MM.1S (cell line): ENCODE results near the gene DHRS7B.
"Not testable (repeated sequence)": the region's sequence is repeated elsewhere in the genome, so short reads cannot be mapped to it uniquely, and the experiment has no call there.

ENCODE experiments used
- CTCF ChIP-seq: fragments of 300-600 bp; sonication (generic); IDR thresholded peaks from 2 replicates; pipeline ENCODE4 v1.5.1; 2016; ENCODE audit warnings: antibody characterized with exemption, low read length, mixed read lengths
- EZH2 ChIP-seq: fragments of 300-600 bp; sonication (generic); optimal IDR thresholded peaks from 2 replicates; pipeline ENCODE3; 2017; ENCODE audit warnings: low read depth, mild to moderate bottlenecking, antibody characterized with exemption, low read length, mixed read lengths

- TF ChIP-seq CTCF, EZH2: not testable (repeated sequence)
Observed at GRCh38 chr17:21114791-21115190, 12.0 kb upstream of the DHRS7B start.
